Measurements from ENCODE around the gene UQCRQ.

DNA sequence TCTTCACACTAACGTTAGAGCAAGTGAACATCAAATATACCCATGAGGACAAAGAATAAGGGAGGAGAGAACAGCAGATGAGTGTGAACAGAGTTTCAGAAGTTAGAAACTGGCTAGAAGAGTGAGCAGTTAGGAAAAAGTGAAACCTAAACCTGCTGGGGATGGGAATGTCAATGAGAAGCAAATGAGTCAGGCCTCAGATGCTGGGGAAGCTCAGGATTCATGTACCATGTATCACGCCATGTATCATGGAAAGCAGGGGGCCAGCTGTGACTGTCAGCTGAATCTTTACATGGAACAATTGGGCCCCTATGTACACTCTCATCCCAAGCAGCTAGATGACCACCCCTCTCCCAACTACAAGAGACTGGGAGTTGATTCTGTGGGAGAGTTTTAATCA, 16.4 kb upstream of the UQCRQ start:
- TF ChIP-seq, protein P1, sequence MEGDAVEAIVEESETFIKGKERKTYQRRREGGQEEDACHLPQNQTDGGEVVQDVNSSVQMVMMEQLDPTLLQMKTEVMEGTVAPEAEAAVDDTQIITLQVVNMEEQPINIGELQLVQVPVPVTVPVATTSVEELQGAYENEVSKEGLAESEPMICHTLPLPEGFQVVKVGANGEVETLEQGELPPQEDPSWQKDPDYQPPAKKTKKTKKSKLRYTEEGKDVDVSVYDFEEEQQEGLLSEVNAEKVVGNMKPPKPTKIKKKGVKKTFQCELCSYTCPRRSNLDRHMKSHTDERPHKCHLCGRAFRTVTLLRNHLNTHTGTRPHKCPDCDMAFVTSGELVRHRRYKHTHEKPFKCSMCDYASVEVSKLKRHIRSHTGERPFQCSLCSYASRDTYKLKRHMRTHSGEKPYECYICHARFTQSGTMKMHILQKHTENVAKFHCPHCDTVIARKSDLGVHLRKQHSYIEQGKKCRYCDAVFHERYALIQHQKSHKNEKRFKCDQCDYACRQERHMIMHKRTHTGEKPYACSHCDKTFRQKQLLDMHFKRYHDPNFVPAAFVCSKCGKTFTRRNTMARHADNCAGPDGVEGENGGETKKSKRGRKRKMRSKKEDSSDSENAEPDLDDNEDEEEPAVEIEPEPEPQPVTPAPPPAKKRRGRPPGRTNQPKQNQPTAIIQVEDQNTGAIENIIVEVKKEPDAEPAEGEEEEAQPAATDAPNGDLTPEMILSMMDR (conservative IDR thresholded peaks at IDR 0.05): no peak
- TF ChIP-seq ZFX (IDR thresholded peaks at IDR 0.05): no peak
